ENCODE measurements around the gene CEL.
"Not testable (repeated sequence)": the region's sequence is repeated elsewhere in the genome, so short reads cannot be mapped to it uniquely, and the experiment has no call there.

The CEL gene

DNA sequence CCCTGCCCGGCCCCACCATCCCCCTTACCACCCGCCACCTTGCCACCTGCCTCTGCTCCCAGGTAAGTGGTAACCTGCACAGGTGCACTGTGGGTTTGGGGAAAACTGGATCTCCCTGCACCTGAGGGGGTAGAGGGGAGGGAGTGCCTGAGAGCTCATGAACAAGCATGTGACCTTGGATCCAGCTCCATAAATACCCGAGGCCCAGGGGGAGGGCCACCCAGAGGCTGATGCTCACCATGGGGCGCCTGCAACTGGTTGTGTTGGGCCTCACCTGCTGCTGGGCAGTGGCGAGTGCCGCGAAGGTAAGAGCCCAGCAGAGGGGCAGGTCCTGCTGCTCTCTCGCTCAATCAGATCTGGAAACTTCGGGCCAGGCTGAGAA, at the start of gene CEL:
TSS of gene CEL (plus strand) at position 218 of the 382 bp plus-strand sequence. CDS start at position 240, 22 bp downstream.
- TF ChIP-seq FOXM1 (IDR thresholded peaks at IDR 0.05; ENCODE audit: borderline replicate concordance, low read depth); EGR1 (IDR thresholded peaks at IDR 0.05); TEAD4 (IDR thresholded peaks at IDR 0.05): not testable (repeated sequence)

GRCh38 chr9:133014696-133015095, 47.1 kb upstream of the CEL start:
- no peak for TF ChIP-seq FOXM1 (IDR thresholded peaks at IDR 0.05; ENCODE audit: borderline replicate concordance, low read depth)

DNA sequence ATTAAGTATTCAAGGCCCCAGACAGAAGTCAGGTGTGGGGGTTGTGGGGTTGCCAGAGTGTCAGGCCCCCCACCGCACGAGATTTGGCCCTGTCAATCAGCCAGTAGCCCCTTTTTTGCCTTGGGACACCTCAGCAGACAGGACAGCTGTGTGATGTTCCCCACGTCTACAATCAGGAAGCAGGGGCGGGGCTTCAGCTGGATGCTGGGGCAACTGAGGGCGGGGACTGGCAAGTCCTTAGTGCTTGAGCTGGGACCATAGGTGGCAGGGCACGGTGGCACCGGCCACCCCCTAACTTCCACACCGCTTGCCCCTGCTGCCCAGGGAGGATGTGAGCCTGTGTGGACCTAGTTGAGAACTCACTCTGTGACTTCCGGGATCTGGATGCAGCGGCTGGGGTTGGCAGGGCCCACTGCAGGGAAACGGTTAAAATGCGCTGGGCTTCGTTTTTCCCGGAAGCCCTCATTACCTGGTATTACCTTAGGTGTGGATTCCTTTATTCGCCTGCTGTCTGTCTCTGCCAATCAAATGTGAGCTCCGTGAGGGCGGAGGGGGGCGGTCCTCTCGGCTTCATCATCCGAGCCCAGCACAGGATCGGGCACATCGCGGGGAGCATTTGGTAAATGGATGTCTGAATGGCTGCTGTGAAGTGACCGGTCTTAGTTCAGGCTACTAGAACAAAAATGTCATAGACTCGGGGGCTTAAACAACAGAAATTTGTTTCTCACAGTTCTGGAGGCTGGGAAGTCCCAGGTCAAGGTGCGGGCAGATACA, 38.5 kb upstream of the CEL start:
- TF ChIP-seq CREB1 (IDR thresholded peaks at IDR 0.05; ENCODE audit: low read depth): no peak
- no peak for TF ChIP-seq ZBTB7A (IDR thresholded peaks at IDR 0.05; ENCODE audit: low read depth)
- TF ChIP-seq TEAD4 (IDR thresholded peaks at IDR 0.05): no peak

DNA sequence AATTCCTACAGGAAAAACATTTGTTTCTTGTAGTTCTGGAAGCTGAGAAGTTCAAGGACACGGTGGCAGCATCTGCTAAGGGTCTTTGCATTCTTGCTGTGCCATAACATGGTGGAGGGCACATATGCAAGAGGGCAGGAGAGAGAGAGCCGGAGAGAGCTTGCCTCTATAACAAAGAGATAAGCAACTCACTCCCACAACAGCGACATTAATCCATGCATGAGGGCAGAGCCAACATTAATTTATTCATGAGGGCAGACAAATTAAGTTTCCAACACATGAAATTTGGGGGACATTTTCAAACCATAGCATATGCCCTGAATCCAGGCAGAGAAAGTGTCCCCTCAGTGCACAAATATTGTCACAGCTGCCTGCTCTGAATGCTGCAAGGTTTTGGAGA, 35.4 kb upstream of the CEL start:
- TF ChIP-seq NFIC (IDR thresholded peaks at IDR 0.05) (no peak), USF1 (IDR thresholded peaks at IDR 0.05) (no peak), RAD21 (IDR thresholded peaks at IDR 0.05; ENCODE audit: low read depth) (no peak), TCF12 (IDR thresholded peaks at IDR 0.05; ENCODE audit: low read depth) (no peak), TAF1 (IDR thresholded peaks at IDR 0.05; ENCODE audit: low read depth) (no peak), MAX (IDR thresholded peaks at IDR 0.05) (no peak), ZBTB7A (IDR thresholded peaks at IDR 0.05; ENCODE audit: low read depth) (no peak), EGR1 (IDR thresholded peaks at IDR 0.05) (no peak)

- no peak for TF ChIP-seq NFIC (IDR thresholded peaks at IDR 0.05)
Observed at GRCh38 chr9:133027134-133027533, 34.6 kb upstream of the CEL start.

GRCh38 chr9:133028221-133028620, 33.6 kb upstream of the CEL start:
- no peak for TF ChIP-seq ZBTB7A (IDR thresholded peaks at IDR 0.05; ENCODE audit: low read depth)
- no peak for TF ChIP-seq TAF1 (IDR thresholded peaks at IDR 0.05; ENCODE audit: low read depth)
- TF ChIP-seq EP300 (IDR thresholded peaks at IDR 0.05; ENCODE audit: borderline replicate concordance): no peak
- TF ChIP-seq YY1 (IDR thresholded peaks at IDR 0.05; ENCODE audit: low read depth): no peak
- no peak for TF ChIP-seq TEAD4 (IDR thresholded peaks at IDR 0.05)
- TF ChIP-seq MAX (IDR thresholded peaks at IDR 0.05): no peak
- TF ChIP-seq NFIC (IDR thresholded peaks at IDR 0.05): no peak
- TF ChIP-seq, protein P1, sequence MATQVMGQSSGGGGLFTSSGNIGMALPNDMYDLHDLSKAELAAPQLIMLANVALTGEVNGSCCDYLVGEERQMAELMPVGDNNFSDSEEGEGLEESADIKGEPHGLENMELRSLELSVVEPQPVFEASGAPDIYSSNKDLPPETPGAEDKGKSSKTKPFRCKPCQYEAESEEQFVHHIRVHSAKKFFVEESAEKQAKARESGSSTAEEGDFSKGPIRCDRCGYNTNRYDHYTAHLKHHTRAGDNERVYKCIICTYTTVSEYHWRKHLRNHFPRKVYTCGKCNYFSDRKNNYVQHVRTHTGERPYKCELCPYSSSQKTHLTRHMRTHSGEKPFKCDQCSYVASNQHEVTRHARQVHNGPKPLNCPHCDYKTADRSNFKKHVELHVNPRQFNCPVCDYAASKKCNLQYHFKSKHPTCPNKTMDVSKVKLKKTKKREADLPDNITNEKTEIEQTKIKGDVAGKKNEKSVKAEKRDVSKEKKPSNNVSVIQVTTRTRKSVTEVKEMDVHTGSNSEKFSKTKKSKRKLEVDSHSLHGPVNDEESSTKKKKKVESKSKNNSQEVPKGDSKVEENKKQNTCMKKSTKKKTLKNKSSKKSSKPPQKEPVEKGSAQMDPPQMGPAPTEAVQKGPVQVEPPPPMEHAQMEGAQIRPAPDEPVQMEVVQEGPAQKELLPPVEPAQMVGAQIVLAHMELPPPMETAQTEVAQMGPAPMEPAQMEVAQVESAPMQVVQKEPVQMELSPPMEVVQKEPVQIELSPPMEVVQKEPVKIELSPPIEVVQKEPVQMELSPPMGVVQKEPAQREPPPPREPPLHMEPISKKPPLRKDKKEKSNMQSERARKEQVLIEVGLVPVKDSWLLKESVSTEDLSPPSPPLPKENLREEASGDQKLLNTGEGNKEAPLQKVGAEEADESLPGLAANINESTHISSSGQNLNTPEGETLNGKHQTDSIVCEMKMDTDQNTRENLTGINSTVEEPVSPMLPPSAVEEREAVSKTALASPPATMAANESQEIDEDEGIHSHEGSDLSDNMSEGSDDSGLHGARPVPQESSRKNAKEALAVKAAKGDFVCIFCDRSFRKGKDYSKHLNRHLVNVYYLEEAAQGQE (IDR thresholded peaks at IDR 0.05; ENCODE audit: low read depth): no peak
- no peak for TF ChIP-seq EGR1 (IDR thresholded peaks at IDR 0.05)
- TF ChIP-seq USF1 (IDR thresholded peaks at IDR 0.05): no peak
- no peak for TF ChIP-seq CEBPB (IDR thresholded peaks at IDR 0.05)
- no peak for TF ChIP-seq TCF12 (IDR thresholded peaks at IDR 0.05; ENCODE audit: low read depth)

GRCh38 chr9:133029994-133030316, 31.8 kb upstream of the CEL start:
- no peak for TF ChIP-seq TAF1 (IDR thresholded peaks at IDR 0.05; ENCODE audit: low read depth)
- TF ChIP-seq TEAD4 (IDR thresholded peaks at IDR 0.05): no peak
- TF ChIP-seq YY1 (IDR thresholded peaks at IDR 0.05; ENCODE audit: low read depth): no peak
- no peak for TF ChIP-seq TCF12 (IDR thresholded peaks at IDR 0.05; ENCODE audit: low read depth)
- no peak for TF ChIP-seq NFIC (IDR thresholded peaks at IDR 0.05)
- TF ChIP-seq, protein P1 (IDR thresholded peaks at IDR 0.05; ENCODE audit: low read depth): no peak
- TF ChIP-seq RAD21 (IDR thresholded peaks at IDR 0.05; ENCODE audit: low read depth): no peak
- no peak for TF ChIP-seq FOXM1 (IDR thresholded peaks at IDR 0.05; ENCODE audit: borderline replicate concordance, low read depth)
- no peak for TF ChIP-seq MAX (IDR thresholded peaks at IDR 0.05)
